Neural crest cell (in vitro differentiated cells): ENCODE data around the gene BPTF. TPM values are rescaled to one million over a fixed set of nuclear protein-coding genes. Genes with fewer than 3 reads are reported as not detected.
A peak's percentile ranks its signal among the peaks of the same experiment; 100 is the strongest.
"Not testable (repeated sequence)": the region's sequence is repeated elsewhere in the genome, so short reads cannot be mapped to it uniquely, and the experiment has no call there.

Source experiments
- DNase-seq: peaks from one replicate; pipeline ENCODE4 v3.0.0; 2021; ENCODE audit warnings: low read depth, mixed read lengths, low spot score
- H3K27ac Mint-ChIP-seq: one replicate; pipeline ENCODE4 v1.8.0; 2021; ENCODE audit warnings: mild to moderate bottlenecking, mixed read lengths; ENCODE audit not compliant: unreplicated experiment
- H3K27me3 Mint-ChIP-seq: 2 replicates; pipeline ENCODE4 v1.8.0; 2021; ENCODE audit warnings: low read depth, mild to moderate bottlenecking, mixed read lengths
- H3K36me3 Mint-ChIP-seq: 2 replicates; pipeline ENCODE4 v1.8.0; 2021; ENCODE audit warnings: low read depth, mild to moderate bottlenecking, mixed read lengths
- H3K4me1 Mint-ChIP-seq: 2 replicates; pipeline ENCODE4 v1.8.0; 2021; ENCODE audit warnings: mixed read lengths
- H3K4me3 Mint-ChIP-seq: one replicate; pipeline ENCODE4 v1.8.0; 2021; ENCODE audit warnings: mild to moderate bottlenecking, mixed read lengths
- H3K9me3 Mint-ChIP-seq: 2 replicates; pipeline ENCODE4 v1.8.0; 2021; ENCODE audit warnings: mixed read lengths
- CTCF ChIP-seq: fragments of 200-600 bp; sonication (generic); conservative IDR thresholded peaks from 2 replicates; pipeline ENCODE4 v1.5.0; 2021; ENCODE audit warnings: antibody characterized with exemption, mild to moderate bottlenecking
- total RNA-seq: library from RNA; stranded (reverse); gene quantifications from 2 replicates; pipeline ENCODE4 v1.2.1, GENCODE V29; 2021

Gene BPTF
- total RNA-seq, 1 donor from 2014 or later: 158 TPM

DNA sequence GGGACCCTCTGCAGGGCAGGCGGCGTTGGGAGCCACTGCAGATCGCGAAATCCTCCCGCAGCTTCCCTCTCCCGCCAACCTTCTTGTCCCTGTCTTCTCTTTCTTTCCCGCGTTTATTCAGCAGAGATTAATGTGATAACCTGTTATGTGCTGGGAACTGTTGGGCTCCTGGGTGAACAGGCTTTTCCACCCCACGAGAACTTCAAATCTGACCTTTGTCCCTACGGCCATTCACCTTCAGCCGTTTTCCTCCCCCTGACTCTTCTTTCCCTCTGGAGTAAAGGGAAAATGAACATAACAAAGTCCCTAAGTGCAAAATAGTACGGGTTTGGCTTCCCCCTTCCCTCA lies 195.1 kb downstream of the BPTF start:
- no peak for TF ChIP-seq CTCF
- Mint-ChIP-seq H3K4me1 (peaks cover 19% of the 10 kb centered on the region), H3K4me3 (peak overlapping the region; percentile 89), H3K36me3 (peaks cover 4% of the 10 kb centered on the region), H3K27me3 (peaks cover 12% of the 10 kb centered on the region), H3K9me3 (peaks cover 4% of the 10 kb centered on the region), H3K27ac (peak overlapping the region; percentile 94)
- no peak for DNase-seq

- Mint-ChIP-seq H3K4me3 (peak overlapping the region; percentile 89), H3K4me1 (peaks cover 16% of the 10 kb centered on the region), H3K27me3 (peaks cover 12% of the 10 kb centered on the region), H3K27ac (peak overlapping the region; percentile 94)
- not testable (repeated sequence) for H3K9me3 Mint-ChIP-seq, H3K36me3 Mint-ChIP-seq, DNase-seq
Measured at GRCh38 chr17:68020791-68021190, 195.5 kb downstream of the BPTF start.

DNA sequence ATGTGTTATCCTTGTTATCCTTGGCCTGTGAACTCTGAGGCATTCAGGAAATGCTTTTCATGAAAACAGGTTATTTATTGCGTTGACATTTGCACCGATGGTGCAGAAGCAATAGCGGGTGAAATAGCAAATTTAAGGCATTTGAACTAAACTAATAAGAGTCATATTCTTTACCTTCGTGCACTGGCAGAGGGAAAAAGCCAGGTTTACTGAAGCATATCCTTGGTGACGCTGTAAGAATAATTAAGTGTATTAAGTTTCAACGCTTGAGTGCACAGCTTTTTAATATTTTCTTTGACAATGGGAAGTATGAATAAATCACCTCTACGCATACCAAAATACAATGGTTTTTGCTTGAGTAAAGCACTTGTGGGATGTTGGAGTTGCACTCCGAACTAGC lies 196.7 kb downstream of the BPTF start:
- H3K36me3 Mint-ChIP-seq: peaks cover 4% of the 10 kb centered on the region
- peaks cover 12% of the 10 kb centered on the region for H3K27me3 Mint-ChIP-seq
- H3K4me3 Mint-ChIP-seq: peak overlapping the region; percentile 25
- H3K4me1 Mint-ChIP-seq: peaks cover 16% of the 10 kb centered on the region
- H3K27ac Mint-ChIP-seq: no peak overlapping the region
- H3K9me3 Mint-ChIP-seq: peaks cover 4% of the 10 kb centered on the region
- TF ChIP-seq CTCF: no peak
- DNase-seq: no peak

DNA sequence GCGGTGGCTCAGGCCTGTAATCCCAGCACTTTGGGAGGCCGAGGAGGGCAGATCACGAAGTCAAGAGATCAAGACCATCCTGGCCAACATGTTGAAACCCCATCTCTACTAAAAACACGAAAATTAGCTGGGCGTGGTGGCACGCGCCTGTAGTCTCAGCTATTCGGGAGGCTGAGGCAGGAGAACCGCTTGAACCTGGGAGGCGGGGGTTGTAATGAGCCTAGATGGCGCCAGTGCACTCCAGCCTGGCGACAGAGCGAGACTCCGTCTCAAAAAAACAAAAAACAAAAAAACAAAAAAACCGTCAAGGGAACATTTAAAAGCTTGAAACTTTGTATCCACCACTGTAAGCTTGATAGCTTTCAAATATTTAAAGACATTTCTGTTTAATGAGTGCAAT lies 197.2 kb downstream of the BPTF start:
- not testable (repeated sequence) for H3K27ac Mint-ChIP-seq, H3K9me3 Mint-ChIP-seq, H3K4me3 Mint-ChIP-seq, H3K36me3 Mint-ChIP-seq, DNase-seq
- Mint-ChIP-seq H3K27me3 (peaks cover 12% of the 10 kb centered on the region), H3K4me1 (peaks cover 16% of the 10 kb centered on the region)

DNA sequence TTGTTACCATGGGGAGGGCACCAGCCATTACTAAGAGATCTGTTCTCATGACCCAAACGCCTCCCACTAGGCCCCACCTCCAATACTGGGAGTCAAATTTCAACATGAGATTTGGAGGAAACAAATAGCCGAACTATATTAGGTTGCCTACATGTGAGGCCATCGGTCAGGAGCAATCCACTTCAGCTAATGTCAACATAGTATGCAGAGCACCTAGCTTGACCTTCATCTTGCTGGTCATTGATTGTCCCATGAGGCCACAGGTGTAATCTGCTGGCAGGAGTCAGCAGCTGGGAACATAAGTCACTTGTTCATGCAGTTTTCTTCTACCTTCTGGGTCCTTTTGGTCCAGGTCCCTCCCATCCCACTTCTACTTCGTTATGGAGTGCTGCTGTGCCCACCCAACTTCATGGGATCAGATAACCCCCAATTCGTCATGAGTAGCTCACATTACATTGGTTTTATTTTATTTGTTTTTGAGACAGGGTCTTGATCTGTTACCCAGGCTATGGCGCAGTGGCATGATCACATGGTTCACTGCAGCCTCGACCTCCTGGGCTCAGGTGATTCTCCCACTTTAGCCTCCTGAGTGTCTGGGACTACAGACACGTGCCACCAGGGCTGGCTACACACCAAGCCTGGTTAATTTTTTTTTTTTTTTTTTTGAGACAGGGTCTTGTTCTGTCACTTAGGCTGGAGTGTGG lies 204.4 kb downstream of the BPTF start:
- TF ChIP-seq CTCF: no peak
- peaks cover 14% of the 10 kb centered on the region for H3K4me1 Mint-ChIP-seq
- no peak overlapping the region for H3K4me3 Mint-ChIP-seq
- H3K27ac Mint-ChIP-seq: no peak overlapping the region
- no peaks in the 10 kb centered on the region for H3K9me3 Mint-ChIP-seq
- no peaks in the 10 kb centered on the region for H3K27me3 Mint-ChIP-seq
- H3K36me3 Mint-ChIP-seq: no peaks in the 10 kb centered on the region
- DNase-seq: no peak

Other genes starting within 250 kb of the BPTF start
- 82.4 and 88.7 TPM in 2 replicates for gene NOL11, start 107.6 kb upstream of the BPTF start, total RNA-seq
- gene C17orf58, start 171.0 kb downstream of the BPTF start, total RNA-seq: 16.4 and 18.9 TPM in 2 replicates
- gene KPNA2, start 210.2 kb downstream of the BPTF start, total RNA-seq: 376 and 397 TPM in 2 replicates